ENCODE data around the gene CCR8. TPM values are rescaled to one million over a fixed set of nuclear protein-coding genes. Genes with fewer than 3 reads are reported as not detected.

CCR8 gene
- polyA plus RNA-seq, 1 experiment, result not detected

DNA sequence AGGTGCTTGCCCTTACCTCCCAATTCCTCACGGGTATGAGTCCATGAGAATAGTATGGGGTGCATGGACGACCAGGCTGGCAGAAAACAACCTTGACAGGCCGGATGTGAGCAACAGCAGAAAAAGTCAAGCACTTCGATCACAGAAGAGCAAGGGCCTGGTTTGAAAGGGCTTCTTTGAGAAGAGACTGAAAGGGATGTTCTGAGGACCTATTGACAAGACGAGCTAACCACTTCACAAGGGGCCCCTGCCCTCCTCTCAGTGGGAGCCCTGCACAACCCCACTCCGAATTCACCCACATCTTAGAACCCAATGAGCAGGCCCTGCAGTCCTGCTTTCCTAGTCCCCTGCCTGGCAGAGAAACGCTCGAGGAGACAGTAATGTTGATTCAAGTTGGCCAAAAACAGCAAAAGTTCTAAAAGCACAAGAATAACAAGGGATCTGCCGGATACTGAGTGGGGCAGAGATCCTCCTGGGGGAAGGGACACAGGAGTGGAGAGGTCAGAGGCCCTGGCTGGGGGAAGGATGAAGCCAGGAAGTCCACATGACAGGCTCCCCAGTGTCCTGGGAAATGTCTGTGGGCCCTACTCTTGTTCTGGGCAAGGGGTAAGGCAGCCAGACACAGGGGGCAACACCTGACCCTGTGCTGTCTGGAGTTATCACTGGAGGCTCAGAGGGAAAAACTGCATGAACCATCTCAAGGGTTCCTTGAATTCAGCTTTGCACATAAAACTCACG lies 34.9 kb upstream of the CCR8 start:
- no peak overlapping the region for H3K27ac ChIP-seq (ENCODE audit: low read depth, low read length)
- POLR2A ChIA-PET, result no interaction called here
- H3K9me3 ChIP-seq (ENCODE audit: control insufficient read depth, insufficient read depth, low read length), result peaks cover 6% of the 10 kb centered on the region
- no peaks in the 10 kb centered on the region for H3K27me3 ChIP-seq (ENCODE audit: control insufficient read depth, insufficient read depth, low read length)
- no peak for DNase-seq (ENCODE audit: low read depth, low spot score)
- CTCF ChIA-PET, result interaction anchor here (1.7 kb wide), 1 partner anchor 168 kb away, joined by 11 read pairs; no protein-coding TSS in a partner anchor
- no peak overlapping the region for H3K4me3 ChIP-seq (ENCODE audit: low read depth, low read length)
- no peak for TF ChIP-seq CTCF (IDR thresholded peaks at IDR 0.05; ENCODE audit: low read depth, low read length)

GRCh38 chr3:39295184-39295775 lies 34.2 kb upstream of the CCR8 start:
- DNase-seq (ENCODE audit: low read depth, low spot score), result no peak
- H3K27ac ChIP-seq (ENCODE audit: low read depth, low read length), result no peak overlapping the region
- no peaks in the 10 kb centered on the region for H3K27me3 ChIP-seq (ENCODE audit: control insufficient read depth, insufficient read depth, low read length)
- CTCF ChIA-PET, result interaction anchor here (1.7 kb wide), 1 partner anchor 169 kb away, joined by 11 read pairs; no protein-coding TSS in a partner anchor
- no peak overlapping the region for H3K4me3 ChIP-seq (ENCODE audit: low read depth, low read length)
- TF ChIP-seq CTCF (IDR thresholded peaks at IDR 0.05; ENCODE audit: low read depth, low read length), result no peak
- peaks cover 6% of the 10 kb centered on the region for H3K9me3 ChIP-seq (ENCODE audit: control insufficient read depth, insufficient read depth, low read length)
- POLR2A ChIA-PET, result no interaction called here

DNA sequence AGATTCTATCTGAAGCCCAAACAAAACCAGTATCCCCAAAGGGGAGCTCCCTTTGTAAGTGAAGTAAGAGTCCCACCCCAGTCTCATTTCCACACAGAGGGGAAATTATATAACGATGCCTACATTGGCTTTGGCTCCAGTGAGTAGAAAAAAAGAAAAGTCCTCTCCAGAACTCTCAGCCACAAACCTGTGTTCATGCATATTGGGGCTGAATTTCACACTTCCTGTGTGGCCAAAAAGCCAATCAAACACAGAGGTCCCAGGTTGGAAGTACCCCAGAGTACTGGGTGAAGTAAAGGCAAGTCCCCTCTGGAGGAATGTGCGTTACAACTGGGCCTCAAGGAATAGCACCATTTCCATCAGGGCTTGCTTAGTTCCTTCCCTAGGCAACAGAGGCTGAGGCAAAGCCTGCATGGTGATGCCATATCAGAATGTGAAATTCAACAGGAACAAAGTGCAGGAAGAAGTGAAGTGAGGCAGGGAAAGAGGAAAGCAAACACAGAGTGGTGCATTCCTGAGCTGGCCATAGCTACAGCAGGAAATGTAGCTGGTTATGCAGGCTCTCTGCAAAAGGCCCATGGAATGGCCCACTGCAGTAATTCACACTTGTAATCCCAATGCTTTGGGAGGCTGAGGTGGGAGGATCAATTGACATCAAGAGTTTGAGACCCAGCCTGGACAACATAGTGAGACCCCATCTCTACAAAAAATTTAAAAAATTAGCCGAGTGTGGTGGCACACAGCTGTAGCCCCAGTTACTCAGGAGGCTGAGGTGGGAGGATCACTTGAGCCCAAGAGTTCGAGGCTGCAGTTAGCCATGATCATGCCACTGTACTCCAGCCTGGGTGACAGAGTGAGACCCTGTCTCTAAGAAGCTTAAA lies 33.1 kb upstream of the CCR8 start:
- Histone ChIP-seq H3K27ac (ENCODE audit: low read depth, low read length) (no peak overlapping the region), H3K9me3 (ENCODE audit: control insufficient read depth, insufficient read depth, low read length) (peaks cover 6% of the 10 kb centered on the region), H3K27me3 (ENCODE audit: control insufficient read depth, insufficient read depth, low read length) (no peaks in the 10 kb centered on the region), H3K4me3 (ENCODE audit: low read depth, low read length) (no peak overlapping the region)
- TF ChIP-seq CTCF (IDR thresholded peaks at IDR 0.05; ENCODE audit: low read depth, low read length), result no peak
- CTCF ChIA-PET, result interaction anchor here (1.7 kb wide), 1 partner anchor 170 kb away, joined by 11 read pairs; no protein-coding TSS in a partner anchor
- DNase-seq (ENCODE audit: low read depth, low spot score), result no peak
- POLR2A ChIA-PET, result no interaction called here

DNA sequence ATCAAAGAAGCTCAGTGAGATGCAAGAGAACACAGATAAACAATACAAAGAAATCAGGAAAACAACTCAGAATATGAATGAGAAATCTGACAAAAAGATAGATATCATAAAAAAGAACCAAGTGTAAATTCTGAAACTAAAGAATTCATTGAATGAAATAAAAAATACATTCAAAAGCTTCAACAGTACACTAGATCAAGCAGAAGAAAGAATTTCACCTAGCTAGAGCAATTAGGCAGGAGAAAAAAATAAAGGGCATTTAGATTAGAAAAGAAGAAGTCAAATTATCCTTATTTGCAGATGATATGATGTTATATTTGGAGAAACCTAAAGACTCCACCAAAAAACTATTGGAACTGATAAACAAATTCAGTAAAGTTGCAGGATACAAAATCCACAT lies 30.2 kb upstream of the CCR8 start:
- Histone ChIP-seq H3K27ac (ENCODE audit: low read depth, low read length) (no peak overlapping the region), H3K4me3 (ENCODE audit: low read depth, low read length) (no peak overlapping the region), H3K27me3 (ENCODE audit: control insufficient read depth, insufficient read depth, low read length) (no peaks in the 10 kb centered on the region), H3K9me3 (ENCODE audit: control insufficient read depth, insufficient read depth, low read length) (peaks cover 6% of the 10 kb centered on the region)
- ChIA-PET POLR2A (no interaction called here), CTCF (interaction anchor here (1.9 kb wide), 1 partner anchor 11 kb away, joined by 7 read pairs; no protein-coding TSS in a partner anchor)
- no peak for TF ChIP-seq CTCF (IDR thresholded peaks at IDR 0.05; ENCODE audit: low read depth, low read length)
- DNase-seq (ENCODE audit: low read depth, low spot score), result no peak
